Measurements from ENCODE around the gene KYNU.

DNA sequence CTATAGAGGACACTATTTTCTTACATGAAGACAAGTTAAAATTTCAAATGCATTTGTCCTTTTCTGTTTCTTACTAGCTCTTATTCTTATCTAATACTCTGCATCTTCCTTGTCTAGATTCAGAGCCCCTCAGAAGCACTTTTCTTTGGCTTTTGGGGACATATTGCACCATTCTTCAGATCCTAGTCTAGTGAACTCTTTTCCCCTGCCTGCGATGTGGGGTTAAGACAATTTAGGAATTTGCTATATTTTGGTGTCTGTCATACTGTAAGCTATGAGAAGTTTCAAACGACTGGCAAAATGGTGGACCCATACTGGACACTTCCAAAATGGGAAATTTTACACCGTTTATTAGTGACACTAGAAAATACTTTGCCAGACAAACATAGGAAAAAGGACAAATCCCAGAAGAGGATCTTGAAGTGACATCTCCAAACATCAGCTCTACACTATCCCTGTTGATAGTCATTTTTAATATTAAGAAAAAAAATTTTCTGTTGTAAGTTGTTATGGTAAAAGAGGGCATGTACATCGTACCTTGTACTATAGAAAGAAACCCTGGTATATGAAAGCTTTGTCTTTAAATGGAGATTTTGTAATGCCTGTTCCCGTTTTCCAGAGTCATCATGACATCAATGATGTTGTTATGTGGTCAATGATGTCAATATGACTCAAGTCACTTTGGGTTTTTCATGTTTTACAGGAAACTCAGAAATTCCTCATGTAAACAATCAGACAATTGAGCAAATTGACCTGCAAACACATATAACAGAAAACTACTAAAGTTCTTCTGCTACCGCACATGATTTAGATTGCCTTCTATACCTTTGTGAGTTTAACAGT lies 4.4 kb upstream of the KYNU start:
- TF ChIP-seq CTCF (IDR thresholded peaks at IDR 0.05; ENCODE audit: low read length) (no peak), EZH2 (IDR thresholded peaks at IDR 0.05; ENCODE audit: borderline replicate concordance, low read length) (no peak)
